Body of pancreas (tissue), 4 donors: ENCODE data around the gene CCDC117.

Experiments used
- CTCF ChIP-seq, 7 experiments: fragments of 450-650 bp in 4 of 7; fragments of 200-600 bp in 3 of 7; sonication (generic) in 3 of 7; IDR thresholded peaks; one replicate each; pipeline ENCODE4 v1.5.1; 2016 to 2019; ENCODE audit warnings: antibody characterized with exemption in 7 of 7
- POLR2A ChIP-seq, 3 donors: fragments of 450-650 bp; IDR thresholded peaks; one replicate each; pipeline ENCODE4 v1.6.1; 2016; ENCODE audit warnings: antibody characterized with exemption in 3 of 3, mild to moderate bottlenecking in 2 of 3

- TF ChIP-seq CTCF (IDR thresholded peaks at IDR 0.05) (no peak), POLR2A (IDR thresholded peaks at IDR 0.05) (no peak)
Observed at GRCh38 chr22:28750471-28750881, 22.0 kb upstream of the CCDC117 start.
